Activated T-helper 2 cell treated with anti-CD3 and anti-CD28 coated beads, Interferon-gamma antibody, Interleukin-2, Interleukin-4, amounts not matched to agents 10 μg/mL and 5 μg/mL and 100 μg/mL, durations not matched to agents 14 hours and 24 hours and 36 hours (primary cell): ENCODE data around the gene CXCR2. TPM values are rescaled to one million over a fixed set of nuclear protein-coding genes. Genes with fewer than 3 reads are reported as not detected.

ENCODE experiments used
- DNase-seq: peaks from one replicate; pipeline ENCODE4 v3.0.0; 2021; ENCODE audit warnings: low spot score
- H3K27ac Mint-ChIP-seq: one replicate; pipeline ENCODE4 v1.8.0; 2021; ENCODE audit warnings: mixed read lengths
- H3K27me3 Mint-ChIP-seq: one replicate; pipeline ENCODE4 v1.8.0; 2021; ENCODE audit warnings: low read depth, mixed read lengths
- H3K36me3 Mint-ChIP-seq: one replicate; pipeline ENCODE4 v1.8.0; 2021; ENCODE audit warnings: low read depth, mixed read lengths
- H3K4me1 Mint-ChIP-seq: one replicate; pipeline ENCODE4 v1.8.0; 2021; ENCODE audit warnings: low read depth, mixed read lengths
- H3K4me3 Mint-ChIP-seq: one replicate; pipeline ENCODE4 v1.8.0; 2021; ENCODE audit warnings: low read depth, mild to moderate bottlenecking, moderate library complexity, mixed read lengths
- H3K9me3 Mint-ChIP-seq: one replicate; pipeline ENCODE4 v1.8.0; 2021; ENCODE audit warnings: mixed read lengths
- intact Hi-C: fragments of 100-400 bp; cut with micrococcal nuclease; formaldehyde crosslinking; loops from one replicate; pipeline ENCODE4 v1.15.1; 2023
- total RNA-seq: library from RNA; stranded (reverse); gene quantifications from 2 replicates; pipeline ENCODE4 v1.2.3, GENCODE V29; 2022

Gene CXCR2
- total RNA-seq, result 0.09 TPM in 1 of 2 replicates, not detected in the other

DNA sequence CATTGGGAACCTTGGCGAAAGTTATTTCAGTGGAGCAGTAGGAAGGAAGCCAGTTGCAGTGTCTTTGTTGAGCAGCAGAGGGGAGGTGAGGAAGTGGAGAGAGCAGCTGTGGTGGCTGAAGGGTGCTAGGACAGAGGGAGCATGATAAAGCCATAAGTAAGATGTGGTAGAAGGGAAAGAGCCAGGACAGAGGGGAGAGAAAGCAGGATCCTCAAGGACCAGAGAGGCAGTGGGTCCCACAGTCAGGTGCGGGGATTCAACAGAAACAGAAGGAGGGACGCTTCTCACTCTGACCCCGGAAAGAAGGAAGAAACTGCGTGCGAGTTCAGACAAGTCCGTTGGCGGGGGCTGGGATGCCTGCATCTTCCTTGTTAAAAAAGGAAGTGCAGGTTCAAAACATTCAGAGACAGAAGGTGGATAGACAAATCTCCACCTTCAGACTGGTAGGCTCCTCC lies at the start of gene CXCR2:
Gene CXCR2 (plus strand): TSS at position 403 of the 455 bp plus-strand sequence. CDS start 8,774 bp downstream, outside the sequence.
- H3K4me1 Mint-ChIP-seq, result peaks cover 8% of the 10 kb centered on the region
- peak within 1 kb of the TSS; percentile 10 for H3K27ac Mint-ChIP-seq
- H3K9me3 Mint-ChIP-seq, result peaks cover 7% of the 10 kb centered on the region
- no peaks in the 10 kb centered on the region for H3K36me3 Mint-ChIP-seq
- intact Hi-C loops, result no loop called here
- H3K4me3 Mint-ChIP-seq, result peak within 1 kb of the TSS; percentile 43
- peaks cover 22% of the 10 kb centered on the region for H3K27me3 Mint-ChIP-seq
- no peak for DNase-seq

DNA sequence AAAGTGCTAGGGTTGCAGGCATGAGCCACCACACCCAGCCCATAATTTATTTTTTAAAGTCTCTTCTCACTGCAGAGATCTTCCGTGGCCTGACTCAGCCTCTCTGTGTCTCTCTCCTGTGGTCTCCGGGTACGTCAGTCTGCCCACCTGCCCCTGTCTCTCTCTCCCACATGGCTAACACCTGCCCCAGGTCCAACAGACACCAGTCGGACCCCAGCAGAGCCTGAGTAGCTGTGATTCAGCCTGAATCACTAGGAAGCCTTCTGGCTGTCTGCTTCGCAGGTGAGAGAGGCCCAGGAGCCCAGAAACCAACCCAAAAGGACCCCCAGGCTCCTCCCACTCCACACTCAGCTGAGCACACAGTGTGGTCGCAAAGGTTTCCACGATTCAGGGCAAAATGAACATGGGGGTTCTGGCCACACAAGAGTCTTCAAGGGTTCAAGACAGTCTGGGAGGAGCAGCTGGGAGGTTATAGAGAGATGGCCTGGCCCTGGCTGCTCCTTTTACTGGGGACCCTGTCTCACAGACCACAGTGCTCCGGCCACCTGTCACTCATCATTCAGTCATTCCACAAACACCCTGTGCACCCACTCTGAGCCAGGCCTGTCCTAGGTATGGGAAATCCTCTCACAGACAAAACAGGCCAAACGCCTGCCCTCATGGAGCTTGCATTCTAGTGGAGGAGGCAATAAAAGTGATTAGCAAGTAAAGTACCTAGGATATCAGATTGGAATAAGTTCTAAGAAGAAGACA lies 48.2 kb upstream of the CXCR2 start:
- intact Hi-C loops, result no loop called here
- no peaks in the 10 kb centered on the region for H3K9me3 Mint-ChIP-seq
- no peaks in the 10 kb centered on the region for H3K4me1 Mint-ChIP-seq
- no peaks in the 10 kb centered on the region for H3K27me3 Mint-ChIP-seq
- H3K27ac Mint-ChIP-seq, result no peak overlapping the region
- no peak overlapping the region for H3K4me3 Mint-ChIP-seq
- H3K36me3 Mint-ChIP-seq, result no peaks in the 10 kb centered on the region
- DNase-seq, result no peak

DNA sequence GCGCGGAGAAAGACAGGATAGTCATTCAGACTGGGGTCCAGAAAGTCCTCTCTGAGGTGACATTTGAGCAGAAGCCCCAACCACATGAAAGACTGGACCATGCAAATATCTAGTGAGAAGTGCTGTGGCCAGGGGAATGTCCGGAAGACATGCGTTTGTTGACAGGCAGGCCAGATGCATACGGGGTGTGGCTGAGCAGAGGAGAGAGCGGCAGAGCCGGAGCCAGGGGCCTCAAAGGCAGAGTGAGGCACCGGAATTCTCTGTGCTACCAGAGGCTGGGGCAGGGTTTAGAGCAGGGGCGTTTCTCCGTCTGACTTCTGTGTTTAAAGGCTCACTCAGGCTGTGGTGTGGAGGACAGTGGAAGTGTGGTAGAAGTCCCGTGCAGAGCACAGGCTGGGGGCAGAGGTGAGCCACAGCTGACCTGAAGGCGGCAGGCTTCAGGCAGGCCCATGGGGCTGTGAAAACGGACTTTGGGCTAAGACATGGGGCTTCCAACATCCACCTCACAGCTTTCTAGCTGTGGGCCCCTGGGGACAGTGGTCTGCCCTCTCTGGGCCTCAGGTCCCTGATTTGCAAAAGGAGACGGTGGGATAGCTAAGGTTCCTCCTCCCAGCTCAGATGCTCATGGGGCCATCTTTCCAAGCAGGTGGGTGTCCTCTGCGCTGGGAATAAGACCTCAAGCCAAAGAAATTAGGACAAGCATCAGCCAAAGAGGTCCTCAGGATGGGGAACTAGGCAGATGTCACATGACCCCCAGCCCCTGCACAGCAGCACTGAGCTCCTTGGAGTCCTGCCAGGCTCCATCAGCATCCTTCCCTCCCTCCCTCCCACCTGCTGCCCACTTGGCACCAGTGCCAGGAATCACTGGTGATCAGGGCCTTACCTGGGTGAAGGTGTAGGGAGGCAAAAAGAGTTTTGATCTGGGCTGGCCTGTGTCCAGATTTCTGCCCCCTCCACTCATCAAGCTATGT lies 45.6 kb upstream of the CXCR2 start:
- intact Hi-C loops, result no loop called here
- no peaks in the 10 kb centered on the region for H3K4me1 Mint-ChIP-seq
- peaks cover 2% of the 10 kb centered on the region for H3K27me3 Mint-ChIP-seq

DNA sequence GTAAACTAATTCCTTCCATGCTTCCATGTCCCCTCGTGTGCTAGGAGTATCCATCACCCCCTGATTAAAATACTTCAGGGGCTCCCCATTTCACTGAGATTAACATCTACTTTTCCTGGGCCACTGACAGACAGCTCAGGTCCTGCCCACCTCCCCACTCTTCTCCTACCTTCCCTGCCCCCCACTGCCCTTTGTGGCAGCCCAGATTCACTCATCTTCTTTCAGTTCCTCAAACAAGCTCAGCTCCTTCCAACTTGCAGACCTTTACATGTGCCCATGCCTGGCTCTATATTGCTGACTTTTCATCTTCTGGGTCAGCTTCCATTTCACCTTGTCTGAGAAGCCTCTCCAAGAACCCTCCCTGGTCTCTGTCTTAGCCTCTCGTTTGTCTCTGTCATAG lies 44.8 kb upstream of the CXCR2 start:
- Mint-ChIP-seq H3K4me3 (no peak overlapping the region), H3K4me1 (no peaks in the 10 kb centered on the region), H3K36me3 (no peaks in the 10 kb centered on the region), H3K9me3 (peaks cover 6% of the 10 kb centered on the region), H3K27me3 (peaks cover 5% of the 10 kb centered on the region), H3K27ac (no peak overlapping the region)
- no peak for DNase-seq
- intact Hi-C loops, result no loop called here

More for the DNA sequence above, 45.6 kb upstream of the CXCR2 start:
- no peak overlapping the region for H3K27ac Mint-ChIP-seq
- H3K4me3 Mint-ChIP-seq, result no peak overlapping the region
- H3K36me3 Mint-ChIP-seq, result no peaks in the 10 kb centered on the region
- peaks cover 2% of the 10 kb centered on the region for H3K9me3 Mint-ChIP-seq
- no peak for DNase-seq

DNA sequence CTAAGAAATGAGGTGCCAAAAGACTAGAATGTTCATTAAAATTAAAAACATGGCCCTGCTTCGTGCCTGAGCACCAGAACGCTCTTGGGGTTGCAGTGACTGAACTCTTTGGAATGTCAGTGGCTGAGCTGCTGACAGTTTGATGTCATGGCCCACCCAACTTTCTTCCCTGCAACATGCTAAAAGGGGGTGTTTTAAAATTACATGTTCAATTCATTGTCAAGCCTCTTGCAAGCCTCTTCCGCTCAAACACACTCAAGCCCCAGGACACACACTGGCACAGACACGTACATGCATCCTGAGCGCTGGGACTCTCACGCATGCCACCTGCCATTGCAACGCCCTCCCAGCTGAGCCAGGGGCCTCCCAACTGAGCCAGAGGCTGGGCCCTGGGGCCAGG lies 44.1 kb upstream of the CXCR2 start:
- no peak for DNase-seq
- H3K9me3 Mint-ChIP-seq, result peaks cover 12% of the 10 kb centered on the region
- no peaks in the 10 kb centered on the region for H3K36me3 Mint-ChIP-seq
- H3K27ac Mint-ChIP-seq, result no peak overlapping the region
- peaks cover 11% of the 10 kb centered on the region for H3K27me3 Mint-ChIP-seq
- no peaks in the 10 kb centered on the region for H3K4me1 Mint-ChIP-seq
- intact Hi-C loops, result no loop called here
- H3K4me3 Mint-ChIP-seq, result no peak overlapping the region

DNA sequence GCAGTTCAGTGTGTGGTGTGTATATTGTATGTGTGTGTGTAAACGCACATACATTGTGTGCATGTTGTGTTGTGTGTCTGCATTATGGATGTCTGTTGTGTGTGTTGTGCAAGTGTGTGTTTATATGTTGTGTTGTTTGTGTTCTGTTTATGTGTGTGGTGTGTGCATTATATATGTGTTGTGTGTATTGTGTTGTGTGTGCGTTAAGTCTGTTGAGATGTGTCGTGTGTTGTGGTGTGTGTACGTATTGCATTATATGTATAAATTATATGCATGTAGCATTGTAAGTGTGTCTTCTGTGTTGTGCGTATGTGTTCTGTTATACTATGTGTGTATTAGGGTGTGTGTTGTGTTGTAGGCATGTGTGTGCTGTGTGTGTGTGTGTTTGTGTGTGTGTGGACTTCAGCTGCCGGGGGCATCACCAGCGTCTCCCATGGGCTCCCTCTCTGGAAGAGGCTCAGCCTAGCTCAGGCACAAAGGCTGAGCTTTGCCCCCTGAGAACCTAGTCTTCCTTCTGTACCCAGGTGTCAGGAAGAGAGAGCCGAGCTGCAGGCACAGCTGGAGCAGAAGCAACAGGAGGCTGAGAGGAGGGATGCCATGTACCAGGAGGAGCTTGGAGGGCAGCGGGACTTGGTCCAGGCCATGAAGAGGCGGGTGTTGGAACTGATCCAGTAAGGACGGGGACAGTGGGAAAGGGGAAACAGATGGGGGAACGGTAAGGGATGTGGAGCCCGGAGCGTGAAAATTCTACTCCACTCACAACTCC lies 43.1 kb upstream of the CXCR2 start:
- no peaks in the 10 kb centered on the region for H3K4me1 Mint-ChIP-seq
- H3K36me3 Mint-ChIP-seq, result no peaks in the 10 kb centered on the region
- DNase-seq, result no peak
- no peak overlapping the region for H3K4me3 Mint-ChIP-seq
- peaks cover 11% of the 10 kb centered on the region for H3K27me3 Mint-ChIP-seq
- no peak overlapping the region for H3K27ac Mint-ChIP-seq
- H3K9me3 Mint-ChIP-seq, result peaks cover 12% of the 10 kb centered on the region
- intact Hi-C loops, result no loop called here

DNA sequence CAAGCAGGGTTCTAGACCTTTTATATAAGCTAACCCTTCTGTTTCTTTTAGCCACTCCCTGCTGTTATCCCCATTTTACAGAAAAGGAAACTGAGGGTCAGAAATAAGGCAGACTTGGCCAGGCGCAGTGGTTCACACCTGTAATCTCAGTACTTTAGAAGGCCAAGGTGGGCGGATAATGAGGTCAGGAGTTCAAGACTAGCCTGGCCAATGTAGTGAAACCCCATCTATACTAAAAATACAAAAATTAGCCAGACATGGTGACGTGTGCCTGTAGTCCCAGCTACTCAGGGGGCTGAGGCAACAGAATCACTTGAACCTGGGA lies 42.5 kb upstream of the CXCR2 start:
- intact Hi-C loops, result no loop called here
- no peak overlapping the region for H3K4me3 Mint-ChIP-seq
- DNase-seq, result no peak
- H3K4me1 Mint-ChIP-seq, result no peaks in the 10 kb centered on the region
- no peak overlapping the region for H3K27ac Mint-ChIP-seq
- peaks cover 11% of the 10 kb centered on the region for H3K27me3 Mint-ChIP-seq
- H3K36me3 Mint-ChIP-seq, result no peaks in the 10 kb centered on the region
- H3K9me3 Mint-ChIP-seq, result peaks cover 12% of the 10 kb centered on the region

DNA sequence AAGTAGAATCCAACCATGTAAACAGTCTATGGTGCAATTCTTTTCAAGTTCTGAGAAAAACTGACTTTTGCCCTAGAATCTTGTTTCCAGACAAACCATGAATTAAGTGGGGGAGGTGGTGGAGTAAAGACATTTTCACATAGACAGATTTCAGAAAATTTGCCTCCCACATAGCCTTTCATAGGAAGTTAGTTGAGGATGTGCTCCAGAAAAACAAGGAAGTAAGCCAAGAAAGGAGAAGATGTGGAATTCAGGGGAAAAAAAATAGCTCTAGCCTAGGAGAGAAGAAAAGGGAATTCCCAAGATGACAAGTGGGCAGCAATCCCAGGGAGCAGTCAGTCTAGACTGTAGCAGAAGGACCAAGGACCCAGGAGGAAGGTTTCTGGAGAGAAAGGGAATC lies 39.4 kb upstream of the CXCR2 start:
- intact Hi-C loops, result no loop called here
- DNase-seq, result no peak
- no peaks in the 10 kb centered on the region for H3K36me3 Mint-ChIP-seq
- peaks cover 12% of the 10 kb centered on the region for H3K9me3 Mint-ChIP-seq
- no peaks in the 10 kb centered on the region for H3K4me1 Mint-ChIP-seq
- no peak overlapping the region for H3K4me3 Mint-ChIP-seq
- H3K27me3 Mint-ChIP-seq, result peaks cover 17% of the 10 kb centered on the region
- no peak overlapping the region for H3K27ac Mint-ChIP-seq

DNA sequence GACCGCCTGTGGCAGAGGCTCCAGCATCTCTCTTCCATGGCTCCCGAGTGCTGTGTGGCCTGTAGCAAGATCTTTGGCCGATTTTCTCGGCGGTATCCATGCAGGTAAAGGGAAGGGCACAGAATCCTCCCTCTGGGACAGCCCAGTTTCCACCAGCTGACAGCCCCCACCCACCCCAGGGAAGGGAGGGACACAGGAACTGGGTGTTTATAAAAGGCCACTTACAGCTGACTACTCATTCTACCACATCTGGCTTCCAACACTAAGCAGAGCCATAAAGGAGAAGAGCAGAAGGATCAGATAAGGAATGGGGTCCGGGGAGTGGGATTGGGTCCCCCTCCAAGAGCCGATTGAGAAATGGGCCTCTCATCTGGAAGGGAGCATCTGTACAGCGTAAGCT lies 36.6 kb upstream of the CXCR2 start:
- peaks cover 12% of the 10 kb centered on the region for H3K9me3 Mint-ChIP-seq
- H3K36me3 Mint-ChIP-seq, result no peaks in the 10 kb centered on the region
- H3K27ac Mint-ChIP-seq, result no peak overlapping the region
- H3K4me1 Mint-ChIP-seq, result no peaks in the 10 kb centered on the region
- DNase-seq, result no peak
- intact Hi-C loops, result no loop called here
- H3K4me3 Mint-ChIP-seq, result no peak overlapping the region
- H3K27me3 Mint-ChIP-seq, result peaks cover 23% of the 10 kb centered on the region

DNA sequence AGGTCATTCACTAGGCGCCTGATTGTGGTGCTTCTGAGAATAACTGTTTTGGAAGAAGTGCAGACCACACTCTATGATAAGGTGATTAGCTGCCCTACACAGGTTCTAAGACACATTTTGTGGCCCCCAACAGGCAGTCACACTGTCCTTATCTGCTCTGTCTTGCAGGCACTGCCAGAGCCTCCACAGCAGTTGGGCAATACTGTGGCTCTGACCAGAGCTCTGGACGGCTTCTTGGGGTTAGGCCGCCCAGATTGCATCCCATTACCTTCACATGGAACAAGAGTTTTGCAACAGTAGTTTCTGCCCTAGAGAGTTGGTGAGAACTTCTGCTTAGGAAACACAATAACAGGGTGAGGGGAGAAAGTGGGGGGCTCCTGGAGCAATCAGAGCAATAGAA lies 34.1 kb upstream of the CXCR2 start:
- Mint-ChIP-seq H3K27ac (no peak overlapping the region), H3K4me1 (no peaks in the 10 kb centered on the region), H3K36me3 (no peaks in the 10 kb centered on the region), H3K27me3 (peaks cover 20% of the 10 kb centered on the region), H3K9me3 (no peaks in the 10 kb centered on the region), H3K4me3 (no peak overlapping the region)
- intact Hi-C loops, result no loop called here
- no peak for DNase-seq

DNA sequence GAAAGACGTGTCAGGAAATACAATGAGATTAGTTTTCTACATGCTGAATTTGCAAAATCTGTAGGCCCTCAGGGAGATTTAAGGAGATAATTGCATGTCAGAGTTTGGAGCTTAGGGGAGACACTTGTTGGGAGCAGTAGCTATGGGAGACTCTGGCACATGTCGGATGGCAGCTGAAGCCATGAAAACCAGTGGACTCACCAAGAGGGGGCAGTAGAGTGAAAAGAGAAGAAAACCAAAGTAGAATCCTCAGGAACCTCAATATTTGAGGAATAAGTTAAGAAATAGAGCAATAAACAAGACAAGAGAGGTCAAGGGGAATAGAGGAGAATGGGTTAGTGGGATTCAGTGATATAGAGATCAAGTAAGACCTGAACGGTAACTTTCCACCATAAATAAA lies 31.9 kb upstream of the CXCR2 start:
- intact Hi-C loops, result no loop called here
- H3K4me1 Mint-ChIP-seq, result peaks cover 13% of the 10 kb centered on the region
- H3K9me3 Mint-ChIP-seq, result peaks cover 7% of the 10 kb centered on the region
- H3K27ac Mint-ChIP-seq, result no peak overlapping the region
- no peaks in the 10 kb centered on the region for H3K36me3 Mint-ChIP-seq
- H3K4me3 Mint-ChIP-seq, result no peak overlapping the region
- no peak for DNase-seq
- peaks cover 33% of the 10 kb centered on the region for H3K27me3 Mint-ChIP-seq

DNA sequence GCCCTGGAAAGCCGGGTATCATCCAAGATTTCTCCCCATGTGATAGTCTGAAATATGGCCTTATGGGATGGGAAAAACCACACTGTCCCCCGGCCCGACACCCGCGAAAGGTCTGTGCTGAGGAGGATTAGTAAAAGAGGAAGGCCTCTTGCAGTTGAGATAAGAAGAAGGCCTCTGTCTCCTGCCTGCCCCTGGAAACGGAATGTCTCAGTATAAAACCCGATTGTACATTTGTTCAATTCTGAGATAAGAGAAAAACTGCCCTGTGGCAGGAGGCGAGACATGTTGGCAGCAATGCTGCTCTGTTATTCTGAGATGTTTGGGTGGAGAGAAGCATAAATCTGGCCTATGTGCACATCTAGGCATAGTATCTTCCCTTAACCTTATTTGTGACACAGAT lies 30.0 kb upstream of the CXCR2 start:
- H3K4me3 Mint-ChIP-seq, result no peak overlapping the region

More for the DNA sequence above, 30.0 kb upstream of the CXCR2 start:
- no peak for DNase-seq
- H3K36me3 Mint-ChIP-seq, result no peaks in the 10 kb centered on the region
- H3K9me3 Mint-ChIP-seq, result peaks cover 21% of the 10 kb centered on the region
- H3K27ac Mint-ChIP-seq, result no peak overlapping the region
- intact Hi-C loops, result no loop called here
- H3K4me1 Mint-ChIP-seq, result peaks cover 13% of the 10 kb centered on the region
- H3K27me3 Mint-ChIP-seq, result peaks cover 44% of the 10 kb centered on the region
